ENCODE results near the gene DPP10. TPM values are rescaled to one million over a fixed set of nuclear protein-coding genes. Genes with fewer than 3 reads are reported as not detected.

The DPP10 gene
- total and polyA plus RNA-seq, 8 donors: 1.1 to 8.2 (median 5.8) TPM

DNA sequence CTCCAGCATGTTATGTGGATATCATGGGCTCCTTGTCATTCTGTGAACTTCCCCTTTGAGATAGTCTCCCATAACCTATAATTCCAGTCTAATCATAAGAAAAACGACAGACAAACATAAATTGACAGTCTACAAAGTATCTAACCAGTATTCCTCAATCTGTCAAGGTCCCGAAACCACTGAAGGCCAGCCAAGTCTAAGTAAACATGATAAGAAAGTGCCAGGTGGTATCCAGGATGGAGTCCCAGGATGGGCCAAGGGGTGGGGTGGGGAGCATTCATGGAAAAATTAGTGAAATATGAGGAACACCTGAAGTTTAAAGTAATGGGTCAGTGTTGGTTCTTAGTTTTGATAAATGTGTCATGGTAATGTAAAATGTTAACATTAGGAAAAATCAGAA, 355.5 kb downstream of the DPP10 start:
- peaks cover 0 to 4% (median 0%) of the 10 kb centered on the region in 3 donors for H3K4me1 ChIP-seq
- peak in 3 of 4 donors; percentile 60 to 88 (median 71) for ATAC-seq
- peak in 2 of 6 donors; percentile 3 to 25 for DNase-seq

DNA sequence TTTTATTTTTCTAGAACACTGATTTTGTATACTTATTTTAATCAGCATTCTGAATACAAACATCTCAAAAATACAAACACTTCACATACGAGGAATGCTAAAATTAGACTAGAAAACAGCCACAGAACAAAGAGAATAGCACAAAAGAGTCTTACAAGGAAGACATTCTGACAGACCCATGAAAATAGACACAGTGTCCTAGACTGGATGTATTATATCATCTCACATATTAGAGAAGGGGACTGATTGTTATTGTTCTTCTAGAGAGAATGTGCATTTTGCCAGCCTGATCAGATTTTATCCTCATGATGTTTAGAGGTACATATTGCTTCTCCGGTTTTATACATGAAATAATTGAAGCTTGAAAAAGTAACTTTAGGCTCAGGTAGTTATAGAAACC, 357.9 kb downstream of the DPP10 start:
- intact Hi-C loops (cut with DNase I): no loop called here

More for the DNA sequence above, 355.5 kb downstream of the DPP10 start:
- WGBS, 2 donors: 3 to 7% methylated on average over 2 of the region's 2 CpGs
- H3K4me3 ChIP-seq: no peak overlapping the region
- no peak for FAIRE-seq
- H3K27ac ChIP-seq: no peak overlapping the region
- intact Hi-C loops (cut with DNase I): no loop called here
- no peaks in the 10 kb centered on the region for H3K36me3 ChIP-seq
- H3K9me3 ChIP-seq: no peaks in the 10 kb centered on the region
- TF ChIP-seq, protein P1, sequence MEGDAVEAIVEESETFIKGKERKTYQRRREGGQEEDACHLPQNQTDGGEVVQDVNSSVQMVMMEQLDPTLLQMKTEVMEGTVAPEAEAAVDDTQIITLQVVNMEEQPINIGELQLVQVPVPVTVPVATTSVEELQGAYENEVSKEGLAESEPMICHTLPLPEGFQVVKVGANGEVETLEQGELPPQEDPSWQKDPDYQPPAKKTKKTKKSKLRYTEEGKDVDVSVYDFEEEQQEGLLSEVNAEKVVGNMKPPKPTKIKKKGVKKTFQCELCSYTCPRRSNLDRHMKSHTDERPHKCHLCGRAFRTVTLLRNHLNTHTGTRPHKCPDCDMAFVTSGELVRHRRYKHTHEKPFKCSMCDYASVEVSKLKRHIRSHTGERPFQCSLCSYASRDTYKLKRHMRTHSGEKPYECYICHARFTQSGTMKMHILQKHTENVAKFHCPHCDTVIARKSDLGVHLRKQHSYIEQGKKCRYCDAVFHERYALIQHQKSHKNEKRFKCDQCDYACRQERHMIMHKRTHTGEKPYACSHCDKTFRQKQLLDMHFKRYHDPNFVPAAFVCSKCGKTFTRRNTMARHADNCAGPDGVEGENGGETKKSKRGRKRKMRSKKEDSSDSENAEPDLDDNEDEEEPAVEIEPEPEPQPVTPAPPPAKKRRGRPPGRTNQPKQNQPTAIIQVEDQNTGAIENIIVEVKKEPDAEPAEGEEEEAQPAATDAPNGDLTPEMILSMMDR (IDR thresholded peaks at IDR 0.05): no peak
- H3K27me3 ChIP-seq: no peaks in the 10 kb centered on the region

DNA sequence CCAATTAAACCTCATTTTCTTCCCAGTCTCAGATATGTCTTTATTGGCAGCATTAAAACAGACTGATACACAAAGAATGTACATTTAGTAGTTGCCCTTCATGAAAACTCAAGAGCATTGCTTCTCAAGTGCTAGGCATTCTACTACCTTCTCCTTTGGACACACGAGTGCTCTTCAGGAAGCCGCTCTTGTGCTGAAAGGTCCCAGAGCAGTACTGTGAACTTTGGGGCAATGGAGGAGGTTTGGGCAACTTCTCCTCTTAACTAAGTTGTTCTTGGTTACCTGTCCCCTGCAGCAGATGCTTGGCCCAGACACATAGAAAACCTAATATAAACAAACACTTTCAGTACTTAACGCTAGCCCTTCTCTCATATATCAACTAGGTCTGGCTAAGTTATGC, 362.8 kb downstream of the DPP10 start:
- Histone ChIP-seq H3K36me3 (no peaks in the 10 kb centered on the region), H3K27ac (no peak overlapping the region), H3K4me3 (no peak overlapping the region), H3K4me1 (no peaks in the 10 kb centered on the region), H3K9me3 (no peaks in the 10 kb centered on the region), H3K27me3 (no peaks in the 10 kb centered on the region)
- intact Hi-C loops (cut with DNase I): no loop called here
- WGBS, 2 donors: 86% methylated on average over 3 of the region's 3 CpGs
- ATAC-seq (no peak), FAIRE-seq (no peak), DNase-seq (no peak)
- TF ChIP-seq, protein P1 (IDR thresholded peaks at IDR 0.05): no peak

More for the DNA sequence above, 357.9 kb downstream of the DPP10 start:
- H3K9me3 ChIP-seq: no peaks in the 10 kb centered on the region
- 69 to 83% methylated on average over 2 of the region's 2 CpGs for WGBS, 2 donors
- no peak overlapping the region for H3K27ac ChIP-seq
- FAIRE-seq (no peak), ATAC-seq (no peak), DNase-seq (no peak)
- no peaks in the 10 kb centered on the region for H3K36me3 ChIP-seq
- no peaks in the 10 kb centered on the region for H3K27me3 ChIP-seq
- peaks cover 0 to 4% (median 0%) of the 10 kb centered on the region in 3 donors for H3K4me1 ChIP-seq
- TF ChIP-seq, protein P1 (IDR thresholded peaks at IDR 0.05): no peak
- no peak overlapping the region for H3K4me3 ChIP-seq

DNA sequence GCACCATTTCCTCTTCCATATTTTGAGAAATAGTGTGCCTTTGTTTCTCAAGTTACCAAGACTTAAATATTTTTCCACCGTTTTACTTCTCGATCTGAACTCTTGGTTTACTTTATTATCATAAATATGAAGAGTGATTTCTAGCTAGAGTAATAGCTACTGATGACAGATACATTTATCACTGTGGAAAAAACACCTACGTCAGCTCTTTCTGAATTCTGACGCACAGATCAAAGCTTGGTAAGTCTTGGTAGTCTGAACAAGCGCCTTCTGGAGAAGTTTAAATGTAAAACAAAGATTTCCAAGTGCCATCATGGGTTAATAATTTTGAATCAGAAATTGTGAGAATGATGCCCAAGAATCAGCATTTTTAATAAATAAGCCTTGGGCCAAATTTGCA, 367.7 kb downstream of the DPP10 start:
- ATAC-seq: no peak

DNA sequence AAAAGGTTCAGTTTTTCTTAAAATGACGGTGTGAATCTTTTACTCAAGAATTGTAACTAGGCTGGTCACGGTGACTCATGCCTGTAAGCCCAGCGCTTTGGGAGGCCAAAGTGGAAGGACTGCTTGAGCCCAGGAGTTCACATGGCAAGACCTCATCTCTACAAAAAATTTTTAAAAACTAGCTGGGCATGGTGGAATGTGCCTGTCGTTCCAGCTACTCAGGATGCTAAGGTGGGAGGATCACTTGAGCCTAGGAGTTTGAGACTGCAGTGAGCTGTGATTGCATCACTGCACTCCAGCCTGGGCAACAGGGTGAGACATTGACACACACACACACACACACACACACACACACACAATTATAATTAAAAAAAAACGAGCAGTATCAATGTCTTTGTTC, 369.8 kb downstream of the DPP10 start:
- H3K4me1 ChIP-seq: no peaks in the 10 kb centered on the region
- H3K36me3 ChIP-seq: no peaks in the 10 kb centered on the region
- intact Hi-C loops (cut with DNase I): no loop called here
- no peak for FAIRE-seq
- no peaks in the 10 kb centered on the region for H3K9me3 ChIP-seq
- DNase-seq: no peak
- WGBS, 2 donors: 66 to 70% methylated on average over 5 of the region's 5 CpGs
- H3K4me3 ChIP-seq: no peak overlapping the region
- H3K27me3 ChIP-seq: no peaks in the 10 kb centered on the region
- no peak overlapping the region for H3K27ac ChIP-seq
- no peak for ATAC-seq
- TF ChIP-seq, protein P1 (IDR thresholded peaks at IDR 0.05): no peak

More for the DNA sequence above, 367.7 kb downstream of the DPP10 start:
- Histone ChIP-seq H3K4me1 (no peaks in the 10 kb centered on the region), H3K9me3 (no peaks in the 10 kb centered on the region), H3K4me3 (no peak overlapping the region), H3K27ac (no peak overlapping the region), H3K36me3 (no peaks in the 10 kb centered on the region), H3K27me3 (no peaks in the 10 kb centered on the region)
- intact Hi-C loops (cut with DNase I): no loop called here
- no peak for FAIRE-seq
- 83 to 86% methylated on average over 5 of the region's 5 CpGs for WGBS, 2 donors
- TF ChIP-seq, protein P1 (IDR thresholded peaks at IDR 0.05): no peak
- DNase-seq: no peak
